Endothelial cell of umbilical vein (primary cell): Measurements from ENCODE around the gene UBE2E3. TPM values are rescaled to one million over a fixed set of nuclear protein-coding genes. Genes with fewer than 3 reads are reported as not detected.

Source experiments
- BruUV-seq: library from RNA; stranded (reverse); fragments of 400-500 nt; replicated peaks from 2 replicates; lab custom pipeline; 2021; lab: Mats Ljungman, UMichigan
- CTCF ChIA-PET: fragments of 300-600, 350-600 bp; sonication (Branson Sonifier 250); formaldehyde crosslinking; loops from one replicate; lab custom pipeline; 2021; ENCODE audit warnings: antibody characterized with exemption, inconsistent platforms; lab: Charles Lee
- POLR2A ChIA-PET: fragments of 300-600, 350-600 bp; sonication (Branson Sonifier 250); formaldehyde crosslinking; loops from one replicate; lab custom pipeline; 2021; ENCODE audit warnings: antibody characterized with exemption, inconsistent platforms; lab: Charles Lee
- DNase-seq: peaks from one replicate; pipeline ENCODE4 v3.0.0-alpha.2; 2011; ENCODE audit warnings: low read depth, low spot score
- FAIRE-seq: peaks from 2 replicates; lab custom pipeline; 2011; peaks lifted over from hg19 to GRCh38; lab: Jason Lieb, UNC
- H2AFZ ChIP-seq: 2 replicates; pipeline ENCODE4 v1.6.0; 2012; ENCODE audit warnings: low read depth, low read length, control low read depth, inconsistent platforms
- H3K27ac ChIP-seq: 2 replicates; pipeline ENCODE4 v1.5.1; 2011; ENCODE audit warnings: low read depth, mild to moderate bottlenecking, control low read depth, low read length, moderate library complexity; ENCODE audit not compliant: insufficient read depth
- H3K27me3 ChIP-seq, 2 experiments: 2 replicates each; pipeline versions ENCODE4 v1.6.0 to v1.6.1; 2011; ENCODE audit warnings: low read length in 2 of 2, mixed read lengths in 1 of 2; ENCODE audit not compliant: control insufficient read depth in 2 of 2, insufficient read depth in 2 of 2
- H3K36me3 ChIP-seq, 2 experiments: 2 replicates in 1 of 2; 3 replicates in 1 of 2; pipeline ENCODE4 v1.5.1; 2011; ENCODE audit warnings: low read length in 2 of 2, mild to moderate bottlenecking in 1 of 2, moderate library complexity in 1 of 2; ENCODE audit not compliant: control insufficient read depth in 2 of 2, insufficient read depth in 2 of 2; ENCODE audit errors: extremely low read depth in 1 of 2
- H3K4me1 ChIP-seq: 3 replicates; pipeline ENCODE4 v1.5.1; 2011; ENCODE audit warnings: mild to moderate bottlenecking, low read length; ENCODE audit not compliant: control insufficient read depth, insufficient read depth; ENCODE audit errors: extremely low read depth
- H3K4me2 ChIP-seq: 2 replicates; pipeline ENCODE4 v1.6.1; 2011; ENCODE audit warnings: low read length, control low read depth, mixed read lengths; ENCODE audit not compliant: insufficient read depth
- H3K4me3 ChIP-seq, 3 experiments: fragments of 200-600 bp in 1 of 3; sonication (generic), shearing (Covaris generic) in 1 of 3; replicated peaks in 1 of 3; 2 replicates each; pipeline ENCODE4 v1.5.1; 2011 to 2016; ENCODE audit warnings: control low read depth in 3 of 3, low read length in 3 of 3, mild to moderate bottlenecking in 2 of 3, inconsistent platforms in 1 of 3, low read depth in 1 of 3, moderate library complexity in 1 of 3; ENCODE audit not compliant: insufficient read depth in 1 of 3
- H3K79me2 ChIP-seq: 2 replicates; pipeline ENCODE4 v1.6.0; 2012; ENCODE audit warnings: low read length, inconsistent platforms; ENCODE audit not compliant: control insufficient read depth, insufficient read depth
- H3K9ac ChIP-seq: replicated peaks from 2 replicates; pipeline ENCODE3; 2011; ENCODE audit warnings: low read length, control low read depth; ENCODE audit not compliant: insufficient read depth; ENCODE audit errors: extremely low read depth
- H3K9me1 ChIP-seq: replicated peaks from 3 replicates; pipeline ENCODE4 v1.6.0; 2011; ENCODE audit warnings: mild to moderate bottlenecking, low read length; ENCODE audit not compliant: control insufficient read depth, insufficient read depth; ENCODE audit errors: extremely low read depth
- H3K9me3 ChIP-seq: replicated peaks from 2 replicates; pipeline ENCODE4 v1.5.1; 2012; ENCODE audit warnings: low read length, inconsistent platforms; ENCODE audit not compliant: control insufficient read depth, insufficient read depth
- H4K20me1 ChIP-seq: replicated peaks from 2 replicates; pipeline ENCODE3; 2011; ENCODE audit warnings: mild to moderate bottlenecking, low read length; ENCODE audit not compliant: control insufficient read depth, insufficient read depth; ENCODE audit errors: extremely low read depth
- EZH2 ChIP-seq: IDR thresholded peaks from 2 replicates; pipeline ENCODE4 v1.6.1; 2012; ENCODE audit warnings: borderline replicate concordance, low read depth, mild to moderate bottlenecking, moderate library complexity, low read length, inconsistent platforms; ENCODE audit not compliant: severe bottlenecking
- FOS ChIP-seq: IDR thresholded peaks from 2 replicates; pipeline ENCODE4 v1.6.1; 2011; ENCODE audit warnings: mild to moderate bottlenecking, low read length, moderate library complexity, borderline replicate concordance; ENCODE audit not compliant: insufficient read depth
- GATA2 ChIP-seq: IDR thresholded peaks from 2 replicates; pipeline ENCODE4 v1.7.0; 2011; ENCODE audit warnings: low read depth, mild to moderate bottlenecking, moderate library complexity, mixed read lengths, low read length; ENCODE audit not compliant: insufficient read length, insufficient read depth
- JUN ChIP-seq: IDR thresholded peaks from 2 replicates; pipeline ENCODE4 v1.6.1; 2011; ENCODE audit warnings: borderline replicate concordance, low read depth; ENCODE audit not compliant: insufficient read length, insufficient read depth
- MYC ChIP-seq: IDR thresholded peaks from one replicate; pipeline ENCODE4 v1.6.1; 2011; ENCODE audit warnings: mild to moderate bottlenecking, low read depth, low read length
- POLR2A ChIP-seq: IDR thresholded peaks from 2 replicates; pipeline ENCODE4 v1.6.1; 2012; ENCODE audit warnings: low read depth, mild to moderate bottlenecking, control low read depth, low read length
- POLR2AphosphoS5 ChIP-seq: IDR thresholded peaks from 2 replicates; pipeline ENCODE4 v1.6.1; 2012; ENCODE audit warnings: low read depth, mild to moderate bottlenecking, control low read depth, low read length, moderate library complexity; ENCODE audit not compliant: insufficient read depth
- dilution Hi-C: fragments of 300-500 bp; cut with MboI; formaldehyde crosslinking; loops from one replicate; pipeline ENCODE4 v1.15.0; 2019; ENCODE audit warnings: low sequenced_read_pairs; ENCODE audit not compliant: extremely low pct_ligation_motif_present
- intact Hi-C: fragments of 100-400 bp; cut with micrococcal nuclease; formaldehyde crosslinking; loops from one replicate; pipeline ENCODE4 v1.10.0; 2022
- polyA plus RNA-seq, 4 experiments: library from polyadenylated mRNA; depleted of rRNA in 3 of 4; stranded (reverse) in 3 of 4; unstranded in 1 of 4; fragments of >200 nt; gene quantifications; 2 replicates each; pipeline versions ENCODE4 v1.2.1 to v1.2.3, GENCODE V29; 2011 to 2012; ENCODE audit warnings: missing spikeins in 1 of 4
- total RNA-seq: library from RNA; stranded (reverse); gene quantifications from 2 replicates; pipeline ENCODE4 v1.2.3, GENCODE V29; 2021
- TF ChIP-seq, protein P1 (sequence below), 2 donors: IDR thresholded peaks; 1 replicate in 1 of 2; 2 replicates in 1 of 2; pipeline ENCODE4 v1.5.1; 2011; ENCODE audit warnings: low read length in 2 of 2, mild to moderate bottlenecking in 2 of 2, moderate library complexity in 2 of 2, control low read depth in 1 of 2, inconsistent platforms in 1 of 2, low read depth in 1 of 2; ENCODE audit not compliant: insufficient read depth in 1 of 2; ENCODE audit errors: extremely low read depth in 1 of 2

The UBE2E3 gene
- total and polyA plus RNA-seq, 2 donors (not counting 3 experiments of a cell fraction or from before 2014, with no cell fraction given): 81.5 to 107 TPM

DNA sequence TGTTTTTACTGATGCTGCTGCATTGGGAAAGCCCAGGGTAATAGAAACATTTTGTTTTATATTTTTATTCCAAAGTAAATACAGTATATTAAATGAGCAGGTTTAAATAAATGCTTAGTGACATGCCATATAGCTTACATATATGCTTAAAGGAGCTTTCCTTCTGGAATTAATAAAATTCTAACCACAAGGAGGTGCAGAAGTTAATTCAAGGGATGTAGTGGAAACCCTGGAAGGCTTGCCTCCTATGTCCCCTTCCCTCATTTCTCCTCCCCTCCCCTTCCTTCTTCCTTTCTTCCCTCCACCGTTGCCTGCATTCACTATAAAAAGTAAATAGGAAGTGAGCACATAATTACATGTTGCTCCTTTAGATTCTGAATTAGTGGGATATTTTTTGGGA, 96.3 kb downstream of the UBE2E3 start:
- POLR2A ChIA-PET: no interaction called here
- CTCF ChIA-PET: interaction anchor here (0.7 to 2.0 kb wide), 4 partner anchors 390 to 952 kb away, joined by 3 to 12 read pairs (median 4); no protein-coding TSS in a partner anchor
- FAIRE-seq: no peak

GRCh38 chr2:181077128-181077709, 96.8 kb downstream of the UBE2E3 start:
- intact Hi-C loops: loop anchor here (1.0 to 10.0 kb wide), 4 partner anchors 380 to 818 kb away; partner anchors contain the start of genes ITGA4 and ITPRID2
- BruUV-seq: no TSS peak

More for the DNA sequence above, 96.3 kb downstream of the UBE2E3 start:
- peaks cover 26% of the 10 kb centered on the region for H3K4me1 ChIP-seq
- no peak for TF ChIP-seq JUN
- TF ChIP-seq FOS: no peak
- TF ChIP-seq GATA2: no peak
- TF ChIP-seq EZH2: no peak
- TF ChIP-seq MYC: no peak
- no peak for TF ChIP-seq POLR2A
- no peak for TF ChIP-seq POLR2AphosphoS5
- no peaks in the 10 kb centered on the region for H3K27me3 ChIP-seq
- H3K9me3 ChIP-seq: no peaks in the 10 kb centered on the region
- H3K4me3 ChIP-seq: no peak overlapping the region
- H3K9ac ChIP-seq: no peak overlapping the region
- dilution Hi-C loops: no loop called here
- H3K27ac ChIP-seq: no peak overlapping the region
- no peak overlapping the region for H2AFZ ChIP-seq
- H3K79me2 ChIP-seq: peaks cover 2% of the 10 kb centered on the region
- no peak overlapping the region for H3K4me2 ChIP-seq
- no peaks in the 10 kb centered on the region for H3K36me3 ChIP-seq
- intact Hi-C loops: loop anchor here (1.0 to 10.0 kb wide), 4 partner anchors 381 to 818 kb away; partner anchors contain the start of genes ITGA4 and ITPRID2
- H3K9me1 ChIP-seq: no peaks in the 10 kb centered on the region
- DNase-seq: no peak
- no TSS peak for BruUV-seq
- peaks cover 2% of the 10 kb centered on the region for H4K20me1 ChIP-seq

More at GRCh38 chr2:181077128-181077709, 96.8 kb downstream of the UBE2E3 start:
- Histone ChIP-seq H3K36me3 (no peaks in the 10 kb centered on the region), H3K79me2 (peaks cover 2% of the 10 kb centered on the region), H3K4me1 (peaks cover 21% of the 10 kb centered on the region), H3K9me3 (no peaks in the 10 kb centered on the region), H3K9me1 (no peaks in the 10 kb centered on the region), H3K4me3 (no peak overlapping the region), H3K4me2 (no peak overlapping the region), H3K27me3 (no peaks in the 10 kb centered on the region), H3K9ac (no peak overlapping the region), H3K27ac (no peak overlapping the region), H2AFZ (no peak overlapping the region), H4K20me1 (peaks cover 2% of the 10 kb centered on the region)
- FAIRE-seq (peak; percentile 64), DNase-seq (peak; percentile 56)
- no peak for TF ChIP-seq EZH2
- TF ChIP-seq, protein P1, sequence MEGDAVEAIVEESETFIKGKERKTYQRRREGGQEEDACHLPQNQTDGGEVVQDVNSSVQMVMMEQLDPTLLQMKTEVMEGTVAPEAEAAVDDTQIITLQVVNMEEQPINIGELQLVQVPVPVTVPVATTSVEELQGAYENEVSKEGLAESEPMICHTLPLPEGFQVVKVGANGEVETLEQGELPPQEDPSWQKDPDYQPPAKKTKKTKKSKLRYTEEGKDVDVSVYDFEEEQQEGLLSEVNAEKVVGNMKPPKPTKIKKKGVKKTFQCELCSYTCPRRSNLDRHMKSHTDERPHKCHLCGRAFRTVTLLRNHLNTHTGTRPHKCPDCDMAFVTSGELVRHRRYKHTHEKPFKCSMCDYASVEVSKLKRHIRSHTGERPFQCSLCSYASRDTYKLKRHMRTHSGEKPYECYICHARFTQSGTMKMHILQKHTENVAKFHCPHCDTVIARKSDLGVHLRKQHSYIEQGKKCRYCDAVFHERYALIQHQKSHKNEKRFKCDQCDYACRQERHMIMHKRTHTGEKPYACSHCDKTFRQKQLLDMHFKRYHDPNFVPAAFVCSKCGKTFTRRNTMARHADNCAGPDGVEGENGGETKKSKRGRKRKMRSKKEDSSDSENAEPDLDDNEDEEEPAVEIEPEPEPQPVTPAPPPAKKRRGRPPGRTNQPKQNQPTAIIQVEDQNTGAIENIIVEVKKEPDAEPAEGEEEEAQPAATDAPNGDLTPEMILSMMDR (IDR thresholded peaks at IDR 0.05; ENCODE audit: extremely low read depth in 1 of 2, insufficient read depth in 1 of 2, low read depth in 1 of 2, low read length in 2 of 2): peak; percentile 38 to 47
- CTCF ChIA-PET: interaction anchor here (1.4 to 2.0 kb wide), 2 partner anchors 638 to 953 kb away, joined by 4 to 12 read pairs; no protein-coding TSS in a partner anchor
- dilution Hi-C loops: no loop called here
- POLR2A ChIA-PET: no interaction called here
